BJ (cell line): Measurements from ENCODE around the gene NCLN. TPM values are rescaled to one million over a fixed set of nuclear protein-coding genes. Genes with fewer than 3 reads are reported as not detected.
"Not testable (repeated sequence)": the region's sequence is repeated elsewhere in the genome, so short reads cannot be mapped to it uniquely, and the experiment has no call there.

ENCODE experiments used
- CTCF ChIA-PET: fragments of 350-600 bp; formaldehyde crosslinking; extraction: SDS; loops from one replicate; lab custom pipeline; 2021; ENCODE audit warnings: antibody characterized with exemption, inconsistent platforms; lab: Yijun Ruan, JAX
- POLR2A ChIA-PET: fragments of 300-600 bp; sonication (Branson Sonifier 250); formaldehyde crosslinking; extraction: SDS; loops from one replicate; lab custom pipeline; 2021; ENCODE audit warnings: antibody characterized with exemption; lab: Charles Lee
- DNase-seq: peaks from one replicate; pipeline ENCODE4 v3.0.0-alpha.2; 2011; ENCODE audit warnings: low read depth
- H3K27me3 ChIP-seq: 2 replicates; pipeline ENCODE4 v1.6.0; 2011; ENCODE audit warnings: low read length; ENCODE audit not compliant: control insufficient read depth, insufficient read depth
- H3K36me3 ChIP-seq: 2 replicates; pipeline ENCODE4 v1.5.1; 2011; ENCODE audit warnings: low read length; ENCODE audit not compliant: control insufficient read depth, insufficient read depth
- H3K4me3 ChIP-seq: 2 replicates; pipeline ENCODE4 v1.5.1; 2011; ENCODE audit warnings: low read depth, mild to moderate bottlenecking, control low read depth, low read length
- polyA plus RNA-seq: library from polyadenylated mRNA; depleted of rRNA; stranded (reverse); fragments of >200 nt; gene quantifications from 2 replicates; pipeline ENCODE4 v1.2.3, GENCODE V29; 2011
- TF ChIP-seq, protein P1 (sequence below): IDR thresholded peaks from 2 replicates; pipeline ENCODE4 v1.5.1; 2011; ENCODE audit warnings: low read depth, mild to moderate bottlenecking, control low read depth, inconsistent platforms, low read length, moderate library complexity; ENCODE audit not compliant: insufficient read depth

Gene NCLN
- polyA plus RNA-seq, 1 experiment = 75.8 TPM

DNA sequence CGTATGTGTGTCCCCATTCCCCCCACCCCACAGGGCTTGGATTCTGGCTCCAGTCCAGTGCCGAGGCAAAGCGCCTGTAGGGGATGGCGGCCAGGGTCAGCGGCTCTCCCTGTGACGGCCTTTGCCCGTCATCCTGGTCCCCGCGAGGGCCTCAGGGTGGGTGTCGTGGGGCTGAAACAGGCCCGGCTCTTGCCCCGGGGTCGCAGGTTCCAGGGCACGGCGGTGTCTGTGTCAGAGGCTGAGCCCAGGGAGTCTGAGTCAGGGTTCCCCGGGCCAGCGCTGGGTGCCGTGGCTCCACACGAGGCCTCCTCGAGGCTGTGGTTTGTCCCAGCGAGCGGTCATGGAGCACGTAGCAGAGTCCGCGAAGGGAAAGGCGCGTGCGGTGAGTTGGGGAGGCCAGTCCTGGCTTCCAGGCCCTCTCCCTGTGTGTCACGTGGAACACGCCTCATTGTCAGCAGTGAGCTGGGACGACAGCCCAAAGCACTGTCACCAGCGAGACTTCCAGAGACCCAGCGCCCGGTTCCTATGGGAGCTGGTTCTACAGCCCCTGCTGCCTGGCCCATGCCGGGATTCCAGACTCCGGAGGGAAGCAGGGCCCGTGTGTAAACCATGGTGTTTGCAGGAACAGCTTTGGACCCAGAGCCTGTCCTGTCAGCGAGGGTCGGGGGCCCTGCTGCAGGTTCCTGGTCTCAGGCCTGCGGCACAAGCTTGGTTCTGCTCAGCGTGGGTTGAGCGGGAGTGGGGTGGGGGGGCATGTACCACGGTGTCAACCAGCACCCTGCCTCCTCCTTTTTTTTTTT is 13.4 kb downstream of the NCLN start:
- ChIA-PET POLR2A (no interaction called here), CTCF (interaction anchor here (1.0 kb wide), 1 partner anchor 21 kb away, joined by 3 read pairs; no protein-coding TSS in a partner anchor)
- Histone ChIP-seq H3K4me3 (no peak overlapping the region), H3K36me3 (peaks cover 12% of the 10 kb centered on the region), H3K27me3 (no peaks in the 10 kb centered on the region)
- TF ChIP-seq, protein P1, sequence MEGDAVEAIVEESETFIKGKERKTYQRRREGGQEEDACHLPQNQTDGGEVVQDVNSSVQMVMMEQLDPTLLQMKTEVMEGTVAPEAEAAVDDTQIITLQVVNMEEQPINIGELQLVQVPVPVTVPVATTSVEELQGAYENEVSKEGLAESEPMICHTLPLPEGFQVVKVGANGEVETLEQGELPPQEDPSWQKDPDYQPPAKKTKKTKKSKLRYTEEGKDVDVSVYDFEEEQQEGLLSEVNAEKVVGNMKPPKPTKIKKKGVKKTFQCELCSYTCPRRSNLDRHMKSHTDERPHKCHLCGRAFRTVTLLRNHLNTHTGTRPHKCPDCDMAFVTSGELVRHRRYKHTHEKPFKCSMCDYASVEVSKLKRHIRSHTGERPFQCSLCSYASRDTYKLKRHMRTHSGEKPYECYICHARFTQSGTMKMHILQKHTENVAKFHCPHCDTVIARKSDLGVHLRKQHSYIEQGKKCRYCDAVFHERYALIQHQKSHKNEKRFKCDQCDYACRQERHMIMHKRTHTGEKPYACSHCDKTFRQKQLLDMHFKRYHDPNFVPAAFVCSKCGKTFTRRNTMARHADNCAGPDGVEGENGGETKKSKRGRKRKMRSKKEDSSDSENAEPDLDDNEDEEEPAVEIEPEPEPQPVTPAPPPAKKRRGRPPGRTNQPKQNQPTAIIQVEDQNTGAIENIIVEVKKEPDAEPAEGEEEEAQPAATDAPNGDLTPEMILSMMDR = no peak
- no peak for DNase-seq

DNA sequence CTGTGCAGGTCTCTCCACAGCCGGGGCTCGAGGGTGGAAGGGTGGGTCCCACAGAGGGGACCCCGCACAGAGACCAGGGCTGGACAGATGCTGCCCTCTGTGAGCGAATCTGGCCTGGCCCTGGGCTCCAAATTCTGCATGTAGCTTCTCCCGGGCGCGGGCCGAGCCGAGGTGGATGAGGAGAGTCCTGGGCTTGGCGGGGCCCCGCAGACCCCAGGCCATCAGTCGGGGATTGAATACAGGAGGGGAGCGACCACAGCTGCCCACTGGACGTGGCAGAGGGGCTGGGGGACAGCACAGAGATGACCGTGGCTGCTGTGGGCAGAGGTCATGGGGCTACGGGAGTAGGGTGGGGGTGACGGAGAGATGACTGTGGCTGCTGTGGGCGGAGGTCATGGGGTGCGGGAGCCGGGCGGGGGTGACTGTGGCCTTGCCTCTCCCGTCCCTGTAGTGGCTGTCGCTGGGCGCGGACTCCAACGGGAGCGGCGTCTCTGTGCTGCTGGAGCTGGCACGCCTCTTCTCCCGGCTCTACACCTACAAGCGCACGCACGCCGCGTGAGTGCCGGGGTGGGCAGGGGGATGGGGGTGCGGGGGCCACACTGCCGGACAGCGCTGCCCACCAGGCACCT is 15.5 kb downstream of the NCLN start:
- DNase-seq = no peak
- POLR2A ChIA-PET = no interaction called here
- TF ChIP-seq, protein P1 = no peak
- CTCF ChIA-PET = interaction anchor here (3.0 kb wide), 1 partner anchor 250 kb away, joined by 13 read pairs; no protein-coding TSS in a partner anchor
- no peak overlapping the region for H3K4me3 ChIP-seq
- H3K36me3 ChIP-seq = peaks cover 10% of the 10 kb centered on the region
- no peaks in the 10 kb centered on the region for H3K27me3 ChIP-seq

DNA sequence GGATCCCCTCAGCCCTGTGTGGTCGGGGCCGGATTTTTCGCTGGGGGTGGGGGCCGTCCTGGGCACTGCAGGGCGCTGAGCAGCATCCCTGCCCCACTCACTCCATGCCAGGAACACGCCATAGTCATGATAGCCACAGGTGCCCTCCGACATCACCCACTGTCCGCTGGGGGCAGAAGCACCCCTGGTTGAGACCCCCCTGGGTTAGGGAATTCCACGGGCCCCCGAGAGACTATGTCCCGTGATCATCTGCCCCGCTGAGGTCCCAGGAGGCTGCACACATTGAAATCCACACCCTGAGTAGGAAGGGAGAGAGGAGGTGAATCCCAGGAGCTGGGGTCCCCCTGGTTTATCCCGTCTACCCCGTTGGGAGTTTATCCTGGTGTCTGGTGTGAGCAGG is 16.2 kb downstream of the NCLN start:
- Histone ChIP-seq H3K36me3 (peaks cover 11% of the 10 kb centered on the region), H3K4me3 (no peak overlapping the region), H3K27me3 (no peaks in the 10 kb centered on the region)
- TF ChIP-seq, protein P1 = no peak
- POLR2A ChIA-PET = no interaction called here
- no peak for DNase-seq
- CTCF ChIA-PET = interaction anchor here (1.1 to 3.0 kb wide), 2 partner anchors 10 to 251 kb away, joined by 4 to 13 read pairs; no protein-coding TSS in a partner anchor

DNA sequence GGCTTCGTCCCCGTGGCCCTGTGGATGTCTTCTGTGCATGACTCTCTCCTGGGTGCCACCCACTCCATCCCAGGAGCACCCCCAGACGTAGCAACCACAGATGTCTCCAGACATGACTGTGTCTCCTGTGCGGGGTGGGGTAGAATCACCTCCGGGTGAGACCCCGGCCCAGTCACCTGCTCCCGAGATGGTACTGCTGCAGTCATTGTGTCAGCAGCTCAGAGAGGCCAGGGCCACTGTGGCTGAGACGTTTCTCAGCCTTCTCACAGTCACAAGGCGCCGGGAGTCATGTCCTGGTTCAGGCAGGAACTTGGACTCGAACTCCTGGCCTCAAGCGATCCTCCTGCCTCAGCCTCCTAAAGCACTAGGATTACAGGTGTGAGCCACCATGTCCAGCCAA is 16.6 kb downstream of the NCLN start:
- CTCF ChIA-PET = interaction anchor here (1.1 to 3.0 kb wide), 2 partner anchors 9 to 252 kb away, joined by 4 to 13 read pairs; no protein-coding TSS in a partner anchor
- Histone ChIP-seq H3K4me3 (no peak overlapping the region), H3K27me3 (no peaks in the 10 kb centered on the region), H3K36me3 (peaks cover 14% of the 10 kb centered on the region)
- POLR2A ChIA-PET = no interaction called here
- no peak for DNase-seq
- TF ChIP-seq, protein P1 = no peak

DNA sequence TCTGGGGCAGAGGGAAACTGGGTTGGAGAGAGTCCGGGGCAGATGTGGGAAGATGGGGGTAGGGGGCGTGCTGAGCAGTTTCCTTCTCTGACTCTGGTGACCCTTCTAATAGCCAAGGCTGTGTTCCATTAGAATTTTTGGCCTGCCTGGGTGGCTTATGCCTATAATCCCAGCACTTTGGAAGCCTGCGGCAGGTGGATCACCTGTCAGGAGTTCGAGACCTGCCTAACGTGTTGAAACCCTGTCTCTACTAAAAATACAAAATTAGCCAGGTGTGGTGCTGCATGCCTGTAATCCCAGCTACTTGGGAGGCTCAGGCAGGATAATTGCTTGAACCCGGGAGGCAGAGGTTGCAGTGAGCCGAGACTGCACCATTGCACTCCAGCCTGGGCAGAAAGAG is 17.2 kb downstream of the NCLN start:
- H3K4me3 ChIP-seq, POLR2A ChIA-PET, H3K27me3 ChIP-seq, DNase-seq: not testable (repeated sequence)
- H3K36me3 ChIP-seq = peaks cover 17% of the 10 kb centered on the region
- CTCF ChIA-PET = interaction anchor here (1.1 to 3.0 kb wide), 2 partner anchors 9 to 252 kb away, joined by 4 to 13 read pairs; no protein-coding TSS in a partner anchor
